GM18870 (cell line): ENCODE data around the gene DEPDC7.

Experiments
- ATAC-seq: cut with Tn5 transposase; IDR thresholded peaks from one replicate; pipeline ENCODE4 v1.9.1; 2021; ENCODE audit warnings: moderate library complexity; ENCODE audit not compliant: unreplicated experiment

Gene DEPDC7

DNA sequence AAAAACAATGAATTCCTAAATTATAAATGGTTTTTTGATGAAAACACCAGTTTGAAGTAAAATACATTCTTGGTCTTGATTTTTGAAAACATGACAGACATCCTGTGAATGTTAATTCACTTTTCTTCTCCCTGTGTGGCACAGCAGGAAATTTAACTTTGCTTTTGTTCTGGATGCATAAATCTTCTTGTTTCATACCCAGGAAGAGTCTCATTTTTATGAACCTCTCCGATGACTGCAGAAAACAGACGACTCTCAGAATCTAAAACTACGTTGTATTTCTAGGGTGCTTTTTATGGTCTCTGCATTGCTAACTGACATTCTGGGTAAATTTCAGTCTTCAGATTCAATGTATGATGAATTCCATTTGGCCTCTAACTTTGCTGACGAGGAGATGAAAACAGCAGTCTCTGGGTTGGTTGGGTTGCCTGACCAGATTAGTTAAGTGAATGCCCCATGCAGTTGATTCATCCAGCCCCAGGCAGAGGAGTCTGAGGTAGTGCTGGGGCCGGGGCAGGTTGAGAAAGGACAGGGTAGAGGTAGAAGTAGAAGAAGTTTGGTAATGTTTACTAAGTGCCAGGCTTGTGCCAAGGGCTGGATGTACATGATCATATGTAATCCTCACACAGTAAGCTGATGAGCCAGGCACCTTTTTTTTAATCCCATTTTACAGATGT, 43.8 kb downstream of the DEPDC7 start:
- ATAC-seq = no peak

- ATAC-seq = no peak
These were observed 44.6 kb downstream of the DEPDC7 start for GRCh38 chr11:33060271-33060670.

DNA sequence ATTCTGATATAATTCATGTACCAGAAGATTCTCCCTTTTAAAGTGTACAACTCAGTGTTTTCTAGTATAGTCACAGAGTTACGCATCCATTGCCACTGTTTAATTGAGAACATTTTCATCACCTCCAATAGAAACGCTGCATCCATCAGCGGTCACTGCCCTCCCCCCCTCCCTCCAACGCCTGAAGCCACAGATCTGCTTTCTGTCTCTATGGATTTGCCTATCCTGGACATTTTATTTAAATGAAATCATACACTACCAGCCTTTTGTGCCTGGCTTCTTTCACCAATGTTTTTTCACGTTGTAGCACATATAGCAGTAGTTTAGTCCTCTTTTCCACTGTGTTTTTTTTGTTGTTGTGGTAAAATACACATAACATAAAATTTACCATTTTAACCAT, 46.5 kb downstream of the DEPDC7 start:
- ATAC-seq = no peak

GRCh38 chr11:33063326-33063881, 47.7 kb downstream of the DEPDC7 start:
- peak; percentile 49 for ATAC-seq

DNA sequence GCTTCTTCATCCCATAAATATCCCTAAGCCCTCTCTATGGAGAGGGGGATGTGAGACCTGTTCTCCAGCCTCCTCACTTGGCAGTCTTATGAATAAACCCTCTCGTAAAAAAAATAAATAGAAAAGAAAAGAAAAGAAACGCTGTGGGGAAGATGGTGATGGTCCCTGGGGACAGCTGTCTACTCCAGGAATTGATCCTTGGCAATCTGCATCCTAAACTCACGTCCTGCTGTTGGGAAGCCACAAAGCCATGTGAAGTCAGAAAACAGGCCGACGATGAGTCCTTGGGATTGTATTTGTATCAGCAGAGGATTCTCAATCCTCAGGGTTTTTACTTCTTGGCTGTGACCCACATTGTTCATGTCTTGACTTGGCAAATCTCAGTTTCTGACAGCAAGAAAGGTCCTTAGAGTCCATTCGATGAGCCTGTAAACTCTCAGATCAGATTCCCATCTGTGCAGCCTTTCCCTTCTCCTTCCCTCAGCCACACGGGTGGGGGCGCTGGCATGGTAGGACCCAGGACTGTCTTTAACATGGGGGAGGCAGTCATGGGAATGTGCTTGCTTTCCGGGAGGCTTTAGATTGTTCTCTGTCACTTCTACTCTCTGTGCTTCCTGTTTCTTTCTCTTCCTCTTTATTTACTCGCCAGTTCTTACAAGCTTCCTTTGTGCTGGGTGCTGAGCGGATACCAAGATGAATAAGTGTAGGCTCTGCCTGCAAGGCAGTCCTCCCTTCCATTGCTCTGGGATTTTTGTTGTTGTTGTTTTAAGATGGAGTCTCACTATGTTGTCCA, 48.6 kb downstream of the DEPDC7 start:
- ATAC-seq = no peak

DNA sequence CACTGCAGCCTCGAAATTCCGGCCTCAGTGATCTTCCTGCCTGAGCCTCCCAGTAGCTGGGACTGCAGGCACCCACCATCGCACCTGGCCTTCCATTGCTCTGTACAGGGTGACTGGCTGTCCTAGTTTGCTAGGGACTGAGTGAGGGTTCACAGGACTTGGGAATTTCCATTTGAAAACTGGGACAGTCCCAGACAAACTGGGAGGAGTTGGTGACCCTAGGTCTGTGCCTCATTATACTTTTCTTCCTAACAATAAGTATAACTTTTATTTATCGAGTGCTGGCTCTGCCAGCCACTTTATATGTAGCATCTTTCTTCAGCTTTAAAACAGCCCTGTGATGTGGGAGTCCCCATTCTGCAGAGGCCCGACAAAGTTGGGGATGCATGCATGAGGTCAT, 49.2 kb downstream of the DEPDC7 start:
- no peak for ATAC-seq

DNA sequence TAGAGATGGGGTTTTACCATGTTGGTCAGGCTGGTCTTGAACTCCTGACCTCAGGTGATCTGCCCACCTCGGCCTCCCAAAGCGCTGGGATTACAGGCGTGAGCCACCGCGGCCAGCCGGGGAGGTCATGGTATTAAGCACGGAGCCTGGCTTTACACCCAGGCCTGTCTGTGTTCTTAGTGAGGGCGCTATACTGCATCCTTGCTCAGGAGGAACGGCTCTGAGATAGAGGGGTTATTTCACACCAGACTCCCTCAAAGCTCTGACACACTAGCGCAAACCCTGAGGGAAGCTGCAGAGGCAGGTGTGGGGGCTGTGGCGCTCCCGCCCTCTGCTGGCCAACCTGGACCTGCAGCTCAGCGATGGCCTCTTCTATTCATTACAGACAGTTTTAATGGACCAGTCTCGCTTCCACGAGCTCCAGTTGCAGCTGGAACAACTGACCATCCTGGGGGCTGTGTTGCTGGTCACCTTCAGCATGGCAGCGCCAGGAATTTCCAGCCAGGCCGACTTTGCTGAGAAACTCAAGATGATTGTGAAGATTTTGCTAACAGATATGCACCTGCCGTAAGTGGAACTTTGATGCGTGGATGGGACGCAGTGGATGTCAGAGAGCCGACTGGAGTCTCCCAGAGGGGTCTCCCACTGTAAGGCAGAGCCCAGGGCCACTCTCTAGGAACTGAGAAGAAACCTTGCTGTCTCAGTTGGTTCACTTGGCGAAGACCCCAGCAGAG, 49.9 kb downstream of the DEPDC7 start:
- no peak for ATAC-seq

DNA sequence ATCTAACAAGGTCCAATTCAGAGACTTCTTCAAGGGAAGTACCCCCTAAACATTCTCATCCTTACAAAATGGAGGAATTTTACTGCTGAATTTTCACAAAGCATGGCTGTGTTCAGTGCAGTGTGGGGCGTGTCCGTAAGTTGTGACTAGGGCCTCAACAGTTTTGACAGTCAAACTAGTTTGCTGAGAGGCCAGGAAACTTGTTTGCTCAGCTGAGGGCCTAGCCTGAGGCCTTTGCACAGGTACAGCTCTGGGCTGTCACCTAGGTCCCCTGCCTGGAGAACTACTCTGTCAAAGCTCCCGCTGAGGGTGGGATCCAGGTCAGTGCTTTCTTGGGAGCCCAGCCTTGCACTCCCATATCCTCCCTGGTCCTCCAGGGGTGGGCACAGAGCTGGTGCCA, 51.6 kb downstream of the DEPDC7 start:
- no peak for ATAC-seq

GRCh38 chr11:33068611-33069340, 53.1 kb downstream of the DEPDC7 start:
- no peak for ATAC-seq

DNA sequence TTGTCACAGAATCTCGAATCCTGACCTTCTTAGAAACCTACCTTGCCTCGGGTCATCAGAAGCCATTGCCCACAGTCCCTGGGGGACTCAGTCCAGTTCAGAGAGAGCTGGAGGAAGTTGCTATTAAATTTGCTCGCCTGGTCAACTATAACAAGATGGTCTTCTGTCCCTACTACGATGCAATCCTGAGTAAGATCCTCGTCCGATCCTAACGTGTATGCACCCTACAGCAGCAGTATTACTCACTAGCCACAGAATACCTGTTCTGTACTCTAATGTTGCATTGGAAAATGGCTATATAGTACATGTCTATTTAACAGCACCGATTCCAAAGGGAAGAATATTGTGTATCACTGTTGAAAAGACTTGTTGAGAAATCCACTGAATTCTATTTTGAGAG, 56.8 kb downstream of the DEPDC7 start:
- no peak for ATAC-seq
